SK-N-MC (cell line): ENCODE measurements around the gene ANKRD52.

Experiments
- EZH2 ChIP-seq: fragments of 200-600 bp; sonication (generic); IDR thresholded peaks from one replicate; pipeline ENCODE4 v1.6.1; 2017; ENCODE audit warnings: antibody characterized with exemption
- FOXP2 ChIP-seq: optimal IDR thresholded peaks from 2 replicates; pipeline ENCODE3; 2011; ENCODE audit warnings: mild to moderate bottlenecking, moderate library complexity; ENCODE audit not compliant: insufficient read depth; ENCODE audit errors: extremely low read length, control extremely low read depth
- POLR2AphosphoS5 ChIP-seq: IDR thresholded peaks from 2 replicates; pipeline ENCODE4 v1.6.1; 2012; ENCODE audit warnings: mild to moderate bottlenecking, low read depth, low read length, borderline replicate concordance

- TF ChIP-seq POLR2AphosphoS5 (no peak), EZH2 (no peak), FOXP2 (no peak)
Observed at GRCh38 chr12:56261503-56262232, 3.5 kb upstream of the ANKRD52 start.
